MG63 (cell line): ENCODE results near the gene MTERF1. TPM values are rescaled to one million over a fixed set of nuclear protein-coding genes. Genes with fewer than 3 reads are reported as not detected.

Source experiments
- DNase-seq: peaks from one replicate; pipeline ENCODE4 v3.0.0-alpha.2; 2020
- H3K27me3 ChIP-seq: fragments of 250-450 bp; sonication (Bioruptor Pico); 2 replicates; pipeline ENCODE4 v1.5.1; 2020; ENCODE audit warnings: mild to moderate bottlenecking, moderate library complexity
- H3K36me3 ChIP-seq: fragments of 250-450 bp; sonication (Bioruptor Pico); 2 replicates; pipeline ENCODE4 v1.5.1; 2020; ENCODE audit warnings: mild to moderate bottlenecking, moderate library complexity
- H3K4me3 ChIP-seq: fragments of 250-450 bp; sonication (Bioruptor Pico); 2 replicates; pipeline ENCODE4 v1.5.1; 2020; ENCODE audit warnings: mild to moderate bottlenecking, moderate library complexity
- H3K9me3 ChIP-seq: fragments of 250-450 bp; sonication (Bioruptor Pico); 2 replicates; pipeline ENCODE4 v1.5.1; 2020; ENCODE audit warnings: mild to moderate bottlenecking, moderate library complexity
- total RNA-seq: library from RNA; depleted of rRNA; stranded (reverse); fragments of >200 nt; shearing (Covaris generic); gene quantifications from 2 replicates; pipeline ENCODE4 v1.2.3, GENCODE V29; 2014; ENCODE audit warnings: low replicate concordance; rRNA removed

MTERF1 gene
- total RNA-seq, 1 experiment from 2014 or later, result 6.9 TPM

DNA sequence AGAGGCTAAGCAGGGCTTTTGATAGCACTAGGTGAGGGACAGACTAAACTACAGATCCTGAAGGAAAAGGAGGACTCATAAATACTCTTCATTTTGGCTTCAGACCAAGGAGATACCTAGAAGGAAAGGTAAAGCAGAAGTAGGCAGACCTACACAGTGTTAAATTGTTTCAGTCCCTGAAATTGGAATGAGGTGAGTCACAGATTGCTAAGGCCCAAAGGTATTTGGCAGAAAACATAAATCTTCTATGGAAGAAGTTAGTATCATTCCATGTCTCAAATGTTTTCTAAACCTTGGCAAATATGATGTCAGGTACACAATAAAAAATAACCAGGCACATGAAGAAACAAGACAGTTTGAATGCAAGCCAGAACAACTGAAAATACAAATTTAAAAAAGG, 30.0 kb downstream of the MTERF1 start:
- H3K9me3 ChIP-seq, result no peaks in the 10 kb centered on the region
- no peaks in the 10 kb centered on the region for H3K36me3 ChIP-seq
- no peak for DNase-seq
- no peaks in the 10 kb centered on the region for H3K27me3 ChIP-seq
- H3K4me3 ChIP-seq, result no peak overlapping the region

DNA sequence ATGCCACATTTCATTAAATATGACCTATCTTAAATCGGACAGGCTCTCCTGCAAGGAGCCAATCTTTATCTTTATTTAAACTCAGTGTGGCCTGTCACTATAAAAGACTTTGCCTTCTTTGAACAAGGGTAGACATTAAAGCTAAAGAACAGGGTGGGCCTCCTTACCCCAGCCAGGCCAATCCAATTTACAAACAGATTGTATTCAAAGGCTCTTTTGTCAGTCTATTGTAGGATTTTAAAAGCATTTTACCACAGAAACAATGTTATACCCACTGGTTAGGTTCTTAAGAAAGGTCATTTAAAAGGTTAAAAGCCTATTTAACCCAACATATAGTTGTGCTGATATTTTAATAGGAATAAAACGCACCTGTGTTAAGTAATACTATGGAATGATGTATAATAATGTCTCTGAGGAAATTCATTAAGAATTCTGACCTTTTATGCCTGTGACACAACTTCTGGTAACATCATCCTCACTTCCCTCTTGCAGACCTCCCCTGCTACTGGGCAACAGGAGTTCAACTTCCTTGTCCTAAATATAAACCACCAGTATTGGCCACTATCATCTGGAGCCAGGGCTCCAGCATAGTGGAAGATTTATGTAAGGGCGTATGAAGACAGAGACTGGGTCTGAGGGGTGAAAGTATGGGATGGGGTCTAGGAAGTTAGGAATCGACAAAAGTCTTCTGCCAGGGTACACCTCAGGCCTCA, 32.5 kb downstream of the MTERF1 start:
- H3K4me3 ChIP-seq, result no peak overlapping the region
- H3K9me3 ChIP-seq, result no peaks in the 10 kb centered on the region
- H3K27me3 ChIP-seq, result no peaks in the 10 kb centered on the region
- no peak for DNase-seq
- H3K36me3 ChIP-seq, result no peaks in the 10 kb centered on the region

DNA sequence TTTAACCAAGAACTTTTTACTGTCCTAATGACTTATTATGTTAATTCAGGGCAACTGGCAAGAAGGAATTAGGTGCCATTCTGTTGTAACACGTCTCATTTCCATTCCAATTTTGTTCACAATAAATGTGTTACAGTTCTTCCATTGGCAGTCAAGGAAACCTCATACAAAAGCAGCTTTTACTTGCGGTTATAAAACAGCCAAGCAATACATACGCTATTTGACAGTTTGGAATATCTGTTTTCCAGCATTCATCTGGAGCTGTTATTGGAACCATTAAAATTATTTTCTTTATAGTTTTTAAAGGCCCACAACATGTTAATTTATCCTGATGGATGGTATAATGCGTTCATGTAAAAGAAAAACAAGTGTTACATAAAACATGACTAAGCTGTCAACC, 33.3 kb downstream of the MTERF1 start:
- Histone ChIP-seq H3K36me3 (no peaks in the 10 kb centered on the region), H3K9me3 (no peaks in the 10 kb centered on the region), H3K27me3 (no peaks in the 10 kb centered on the region), H3K4me3 (no peak overlapping the region)
- no peak for DNase-seq

DNA sequence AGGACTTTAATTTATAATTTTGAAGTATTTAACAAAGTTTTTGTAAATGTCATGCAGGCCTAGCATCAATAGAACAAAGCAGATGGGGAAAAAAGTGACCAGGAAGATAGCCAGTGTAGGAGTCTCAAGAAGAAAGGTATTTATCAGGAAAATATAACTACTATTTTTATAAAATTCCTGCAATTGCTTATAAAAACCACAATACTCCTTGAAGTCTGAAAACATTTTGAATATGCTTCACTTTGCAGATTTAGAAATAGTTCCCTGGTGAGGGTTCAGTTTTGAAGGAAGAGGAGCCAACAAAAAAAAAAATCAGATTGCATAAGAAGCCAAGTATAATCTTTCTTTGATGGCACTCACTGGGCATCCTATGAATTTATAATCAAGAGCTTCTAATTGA, 34.1 kb downstream of the MTERF1 start:
- H3K9me3 ChIP-seq, result no peaks in the 10 kb centered on the region
- no peaks in the 10 kb centered on the region for H3K36me3 ChIP-seq
- no peak for DNase-seq
- H3K4me3 ChIP-seq, result no peak overlapping the region
- no peaks in the 10 kb centered on the region for H3K27me3 ChIP-seq

DNA sequence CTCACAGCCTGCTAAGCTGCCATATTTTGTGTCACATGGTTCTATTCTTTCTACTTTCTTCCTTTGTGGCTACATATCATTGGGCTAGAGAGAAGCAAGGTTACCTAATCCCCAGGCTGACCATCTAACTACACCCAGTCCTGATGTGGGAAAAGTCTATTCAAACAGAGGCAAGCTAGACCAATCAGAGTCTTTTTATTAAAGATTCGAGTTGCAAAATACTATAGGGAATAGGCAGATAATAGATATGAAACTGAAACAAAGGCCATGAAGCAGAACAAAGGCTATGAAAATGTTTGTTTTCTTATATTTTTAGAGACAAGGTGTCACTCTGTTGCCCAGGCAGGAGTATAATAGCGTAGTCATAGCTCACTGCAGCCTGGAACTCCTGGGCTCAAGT, 36.7 kb downstream of the MTERF1 start:
- no peaks in the 10 kb centered on the region for H3K27me3 ChIP-seq
- DNase-seq, result no peak
- no peak overlapping the region for H3K4me3 ChIP-seq
- no peaks in the 10 kb centered on the region for H3K9me3 ChIP-seq
- no peaks in the 10 kb centered on the region for H3K36me3 ChIP-seq

DNA sequence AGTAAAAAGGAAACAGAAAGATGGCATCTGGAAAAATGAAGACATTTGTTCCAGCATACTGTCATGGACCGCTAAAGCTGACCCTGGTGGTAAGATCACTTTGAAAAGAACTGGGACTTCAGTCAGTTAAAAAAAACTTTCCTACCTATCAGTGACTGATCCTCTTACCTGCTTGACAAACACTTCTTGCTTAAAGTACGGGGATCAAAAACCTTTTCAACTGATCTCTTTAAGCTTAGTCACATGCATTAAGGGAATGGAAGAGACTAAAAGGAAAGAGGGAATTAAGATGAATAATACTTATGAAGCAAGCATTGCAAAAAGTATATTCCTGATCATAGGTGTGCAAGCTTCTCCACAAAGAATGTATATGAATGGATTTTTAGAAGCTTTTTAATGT, 42.1 kb downstream of the MTERF1 start:
- DNase-seq, result no peak
- no peaks in the 10 kb centered on the region for H3K36me3 ChIP-seq
- H3K4me3 ChIP-seq, result no peak overlapping the region
- no peaks in the 10 kb centered on the region; the same call in 1 of the 2 replicates for H3K27me3 ChIP-seq
- no peaks in the 10 kb centered on the region for H3K9me3 ChIP-seq

DNA sequence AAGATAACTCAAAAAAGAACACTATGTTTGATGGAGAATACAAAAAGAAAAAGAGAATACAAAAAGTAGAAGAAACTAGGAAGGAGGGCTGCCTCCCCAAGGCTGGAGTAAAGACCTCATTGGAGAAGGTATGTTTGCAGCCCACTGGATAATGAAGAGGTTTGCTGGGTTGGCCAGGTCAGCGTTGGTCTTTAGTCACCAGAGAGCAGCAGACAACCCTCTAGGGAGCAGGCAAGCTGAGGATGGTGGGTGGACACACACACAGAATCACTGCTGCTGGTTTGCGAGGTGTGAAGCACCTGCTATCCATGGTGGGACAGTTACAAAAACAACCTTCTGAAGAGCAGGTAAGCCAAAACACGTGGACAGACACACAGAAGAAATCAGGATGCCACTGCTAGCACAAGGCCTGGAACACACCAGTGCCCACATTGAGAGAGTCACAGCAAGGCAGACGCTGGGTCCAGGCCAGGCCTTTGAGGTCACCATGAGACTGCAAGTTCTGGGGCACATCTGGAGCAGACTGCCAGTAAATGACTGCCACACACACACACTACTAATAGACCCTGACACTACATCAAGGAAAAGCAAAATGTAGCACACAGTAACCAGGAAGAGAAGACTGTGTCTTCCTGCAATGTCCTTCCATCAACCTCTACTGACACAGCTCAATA, 43.0 kb downstream of the MTERF1 start:
- Histone ChIP-seq H3K27me3 (no peaks in the 10 kb centered on the region; the same call in 1 of the 2 replicates), H3K4me3 (no peak overlapping the region), H3K9me3 (no peaks in the 10 kb centered on the region), H3K36me3 (no peaks in the 10 kb centered on the region)
- DNase-seq, result no peak

DNA sequence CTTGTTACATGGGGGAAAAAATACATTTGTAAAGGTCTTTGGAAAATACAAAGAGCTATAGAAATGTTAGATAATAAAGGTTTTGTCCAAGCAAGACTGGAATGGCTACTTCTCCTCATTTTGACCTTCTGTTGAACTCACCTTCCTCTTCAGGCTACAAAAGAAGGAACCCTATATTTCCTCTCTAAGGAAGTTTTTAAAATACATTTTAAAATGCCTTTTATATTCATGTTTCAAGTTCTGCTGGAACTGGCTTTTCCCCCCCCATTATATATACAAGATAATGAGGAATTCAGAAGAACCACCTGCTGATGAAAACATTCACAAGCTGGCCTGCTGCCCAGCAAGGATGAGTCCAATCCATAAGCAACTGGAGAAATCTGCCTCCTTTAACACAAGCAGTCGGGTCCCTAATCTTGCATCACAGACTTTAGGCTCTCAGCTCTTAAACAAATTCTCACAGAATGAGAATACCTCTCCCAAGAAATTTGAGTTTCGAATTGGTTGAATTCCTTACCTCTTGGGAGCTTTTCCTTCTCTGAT, 44.6 kb downstream of the MTERF1 start:
- peak; percentile 18 for DNase-seq
- Histone ChIP-seq H3K36me3 (no peaks in the 10 kb centered on the region), H3K9me3 (no peaks in the 10 kb centered on the region), H3K27me3 (no peaks in the 10 kb centered on the region; the same call in 1 of the 2 replicates), H3K4me3 (no peak overlapping the region)

DNA sequence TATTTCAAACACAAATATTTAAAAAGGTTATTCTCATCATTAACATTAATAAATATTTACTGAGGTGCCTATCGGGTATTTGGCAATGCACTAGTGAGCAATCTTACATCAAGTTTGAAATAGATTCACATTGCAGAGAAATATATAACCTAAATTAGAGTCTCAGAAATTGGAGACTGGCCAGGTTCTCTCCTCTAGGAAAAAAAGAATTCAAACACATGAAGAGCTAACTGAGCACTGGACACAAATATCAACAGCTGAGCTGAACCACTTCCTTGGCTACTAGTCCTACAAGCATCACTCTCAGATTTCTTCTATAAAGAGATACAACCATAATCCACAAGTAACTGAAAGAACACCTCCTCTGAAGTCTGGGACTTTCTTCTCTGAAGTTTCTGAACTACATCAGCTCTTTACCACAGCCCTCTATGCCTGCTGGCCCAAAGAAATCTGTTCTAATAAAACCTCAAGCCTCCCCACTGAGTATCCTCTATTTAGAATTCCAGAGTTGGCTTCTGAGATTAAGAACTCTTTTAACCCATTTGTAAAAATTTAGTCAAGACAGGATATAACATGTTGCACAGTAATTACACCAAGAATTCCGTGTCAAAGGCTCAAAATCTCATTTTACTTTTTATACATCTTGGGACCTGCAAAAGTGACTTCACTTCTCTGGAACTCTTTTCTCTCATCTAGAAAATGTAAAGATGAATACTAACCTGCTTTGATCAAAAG, 45.2 kb downstream of the MTERF1 start:
- no peaks in the 10 kb centered on the region; the same call in 1 of the 2 replicates for H3K27me3 ChIP-seq
- H3K9me3 ChIP-seq, result no peaks in the 10 kb centered on the region
- DNase-seq, result no peak
- H3K36me3 ChIP-seq, result no peaks in the 10 kb centered on the region
- H3K4me3 ChIP-seq, result no peak overlapping the region

DNA sequence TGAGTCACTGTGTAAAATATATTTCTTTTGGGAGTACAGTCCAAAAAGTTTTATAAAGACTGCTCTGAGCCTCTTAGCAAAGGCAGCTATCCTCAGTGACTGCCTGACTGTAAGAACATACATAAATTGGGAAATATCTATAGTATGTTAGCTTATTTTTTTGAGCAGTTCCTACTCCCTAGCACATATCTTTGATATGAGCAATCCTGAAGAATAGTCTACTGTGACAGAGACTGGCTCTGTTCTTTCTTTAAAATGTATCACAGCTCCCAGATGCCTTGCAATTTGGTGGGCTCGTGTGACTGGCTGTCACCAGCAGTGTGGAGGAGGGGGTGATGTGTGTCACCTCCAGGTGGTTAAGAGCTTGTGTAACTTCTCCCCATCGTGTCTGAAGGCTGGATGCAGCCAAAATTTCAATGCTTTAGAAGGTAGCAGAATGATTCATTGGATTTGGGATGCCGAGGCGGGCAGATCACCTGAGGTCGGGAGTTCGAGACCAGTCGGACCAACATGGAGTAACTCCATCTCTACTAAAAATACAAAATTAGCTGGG, 47.9 kb downstream of the MTERF1 start:
- Histone ChIP-seq H3K27me3 (no peaks in the 10 kb centered on the region; the same call in 1 of the 2 replicates), H3K36me3 (no peaks in the 10 kb centered on the region), H3K4me3 (no peak overlapping the region), H3K9me3 (no peaks in the 10 kb centered on the region)
- no peak for DNase-seq

DNA sequence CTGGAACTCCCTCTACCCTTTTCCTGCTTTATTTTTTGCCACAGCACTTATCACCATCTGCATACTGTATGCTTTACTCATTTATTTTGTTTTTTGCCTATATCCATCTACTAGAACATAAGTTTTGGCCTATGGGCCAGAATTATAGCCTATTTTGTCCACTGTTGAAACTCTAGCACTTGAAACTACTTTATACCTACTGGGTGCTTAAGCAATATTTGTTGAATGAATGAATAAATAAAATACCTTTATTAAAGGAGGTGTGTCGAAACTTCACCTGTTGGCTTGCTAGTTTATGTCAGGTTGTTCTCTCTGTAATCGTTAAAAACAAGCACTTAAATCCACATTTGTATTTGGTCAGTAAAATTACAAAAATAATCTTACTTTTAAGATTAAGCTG, 53.3 kb downstream of the MTERF1 start:
- no peak for DNase-seq

DNA sequence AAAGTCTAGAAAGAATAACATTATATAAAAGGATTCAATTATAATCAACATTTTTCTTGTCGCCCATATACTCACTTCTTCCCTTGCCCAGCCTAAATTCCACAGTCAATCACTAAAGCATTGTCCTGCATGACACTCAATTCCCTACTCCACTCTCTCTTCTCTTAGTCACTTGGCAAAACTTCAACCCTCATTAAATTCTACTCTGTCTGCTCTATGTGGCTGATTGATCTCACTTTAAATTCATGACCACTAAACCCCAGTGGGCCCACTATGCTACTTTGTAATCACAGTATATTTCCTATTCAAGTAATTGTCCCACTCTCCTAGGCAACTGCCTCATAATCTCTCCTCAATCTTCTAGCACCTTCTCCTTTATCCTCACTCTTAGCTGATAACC, 54.1 kb downstream of the MTERF1 start:
- no peak overlapping the region for H3K4me3 ChIP-seq
- H3K36me3 ChIP-seq, result no peaks in the 10 kb centered on the region
- no peaks in the 10 kb centered on the region for H3K27me3 ChIP-seq
- no peaks in the 10 kb centered on the region for H3K9me3 ChIP-seq
- no peak for DNase-seq

More for the DNA sequence above, 53.3 kb downstream of the MTERF1 start:
- Histone ChIP-seq H3K36me3 (no peaks in the 10 kb centered on the region), H3K9me3 (no peaks in the 10 kb centered on the region), H3K4me3 (no peak overlapping the region), H3K27me3 (no peaks in the 10 kb centered on the region)

DNA sequence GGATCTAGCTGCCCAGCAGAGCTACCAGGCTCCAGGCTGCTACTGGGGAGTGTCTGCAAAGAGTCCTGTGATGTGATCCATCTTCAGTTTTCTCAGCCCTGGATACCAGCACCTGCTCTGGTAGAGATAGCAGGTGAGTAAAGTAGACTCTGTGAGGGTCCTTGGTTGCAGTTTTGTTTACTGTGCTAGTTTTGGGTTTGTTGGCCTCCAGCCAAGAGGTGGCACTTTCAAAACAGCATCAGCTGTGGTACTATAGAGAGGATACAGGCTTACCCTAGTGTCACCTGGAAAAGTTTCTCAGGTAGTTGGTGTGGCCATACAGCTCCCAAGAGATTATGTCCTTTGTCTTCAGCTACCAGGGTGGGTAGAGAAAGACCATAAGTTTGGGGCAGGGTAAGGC, 56.3 kb downstream of the MTERF1 start:
- no peak for DNase-seq
- Histone ChIP-seq H3K9me3 (no peaks in the 10 kb centered on the region), H3K4me3 (no peak overlapping the region), H3K27me3 (no peaks in the 10 kb centered on the region), H3K36me3 (no peaks in the 10 kb centered on the region)

Other genes starting within 250 kb of the MTERF1 start
- gene AKAP9, start 60.2 kb upstream of the MTERF1 start, total RNA-seq, result 11.1 and 12.9 TPM in 2 replicates